K562 (cell line): Measurements from ENCODE around the gene SLC9C2. TPM values are rescaled to one million over a fixed set of nuclear protein-coding genes. Genes with fewer than 3 reads are reported as not detected.

ENCODE experiments used
- ATAC-seq: fragments of 200-7000 bp; cut with Tn5 transposase; 3 replicates; pipeline ENCODE4 v1.9.1; 2020; ENCODE audit warnings: moderate library complexity
- BruUV-seq: library from RNA; stranded (reverse); fragments of 400-500 nt; replicated peaks from 2 replicates; lab custom pipeline; 2021; lab: Mats Ljungman, UMichigan
- CTCF ChIA-PET: fragments of 300-600 bp; formaldehyde crosslinking; extraction: SDS; loops from one replicate; lab custom pipeline; 2021; ENCODE audit warnings: low intra/inter-chr PET ratio; lab: Yijun Ruan, JAX
- POLR2A ChIA-PET: fragments of 300-600, 350-650 bp; sonication (Branson Sonifier 250); formaldehyde crosslinking; extraction: SDS; loops from one replicate; lab custom pipeline; 2021; ENCODE audit warnings: antibody characterized with exemption, inconsistent platforms; lab: Yijun Ruan, JAX
- DNase-seq, 4 experiments: peaks; one replicate each; pipeline versions ENCODE4 v3.0.0 to v3.0.0-alpha.2; 2011 to 2018; ENCODE audit warnings: low spot score in 3 of 4, mixed read lengths in 3 of 4; ENCODE audit errors: extremely low read depth in 1 of 4
- FAIRE-seq: peaks from 2 replicates; lab custom pipeline; 2011; peaks lifted over from hg19 to GRCh38; lab: Jason Lieb, UNC
- H2AFZ ChIP-seq: 2 replicates; pipeline ENCODE4 v1.6.0; 2011; ENCODE audit warnings: low read depth, low read length, control low read depth, inconsistent platforms
- H3K27ac ChIP-seq: fragments of 200-600 bp; 3 replicates; pipeline ENCODE4 v1.8.0; 2011; ENCODE audit warnings: low read depth, mild to moderate bottlenecking, control low read depth, inconsistent platforms, low read length, moderate library complexity, mixed read lengths; ENCODE audit errors: extremely low read depth
- H3K27me3 ChIP-seq, 2 experiments: fragments of 300-600 bp in 1 of 2; 2 replicates in 1 of 2; 3 replicates in 1 of 2; pipeline versions ENCODE4 v1.6.0 to v1.8.0; 2011; ENCODE audit warnings: inconsistent platforms in 2 of 2, low read length in 2 of 2, mild to moderate bottlenecking in 1 of 2, mixed read lengths in 1 of 2, moderate library complexity in 1 of 2; ENCODE audit not compliant: control insufficient read depth in 2 of 2, insufficient read depth in 2 of 2
- H3K36me3 ChIP-seq: fragments of 300-600 bp; 3 replicates; pipeline ENCODE4 v1.8.0; 2011; ENCODE audit warnings: mild to moderate bottlenecking, low read length, inconsistent platforms; ENCODE audit not compliant: control insufficient read depth, insufficient read depth
- H3K4me1 ChIP-seq, 2 experiments: fragments of 200-600 bp in 1 of 2; replicated peaks in 1 of 2; 2 replicates in 1 of 2; 3 replicates in 1 of 2; pipeline versions ENCODE4 v1.5.1 to v1.8.0; 2011; ENCODE audit warnings: inconsistent platforms in 2 of 2, low read length in 2 of 2, mild to moderate bottlenecking in 1 of 2, mixed read lengths in 1 of 2, moderate library complexity in 1 of 2; ENCODE audit not compliant: control insufficient read depth in 2 of 2, insufficient read depth in 2 of 2
- H3K4me2 ChIP-seq: 2 replicates; pipeline ENCODE4 v1.6.1; 2011; ENCODE audit warnings: low read length, control low read depth, inconsistent platforms, mixed read lengths; ENCODE audit not compliant: insufficient read depth
- H3K4me3 ChIP-seq: fragments of 200-600 bp; sonication (generic), shearing (Covaris generic); 2 replicates; pipeline ENCODE4 v1.5.1; 2016; ENCODE audit warnings: control low read depth, inconsistent platforms
- H3K79me2 ChIP-seq: fragments of 200-600 bp; 3 replicates; pipeline ENCODE4 v1.8.0; 2011; ENCODE audit warnings: low read length, inconsistent platforms; ENCODE audit not compliant: control insufficient read depth, insufficient read depth
- H3K9ac ChIP-seq, 2 experiments: 2 replicates each; pipeline versions ENCODE4 v1.6.0 to v1.6.1; 2011; ENCODE audit warnings: low read depth in 2 of 2, low read length in 2 of 2, control low read depth in 1 of 2, inconsistent platforms in 1 of 2, mild to moderate bottlenecking in 1 of 2, mixed read lengths in 1 of 2; ENCODE audit not compliant: insufficient read depth in 1 of 2
- H3K9me1 ChIP-seq: one replicate; pipeline ENCODE4 v1.6.0; 2011; ENCODE audit warnings: inconsistent platforms, mild to moderate bottlenecking, low read length, moderate library complexity; ENCODE audit not compliant: control insufficient read depth, insufficient read depth
- H3K9me3 ChIP-seq: replicated peaks from 2 replicates; pipeline ENCODE4 v1.5.1; 2011; ENCODE audit warnings: low read depth, low read length, inconsistent platforms; ENCODE audit not compliant: control insufficient read depth, insufficient read depth
- H4K20me1 ChIP-seq: replicated peaks from 2 replicates; pipeline ENCODE4 v1.6.1; 2011; ENCODE audit warnings: low read length, inconsistent platforms, mixed read lengths; ENCODE audit not compliant: control insufficient read depth, insufficient read depth
- ATF1 ChIP-seq, 2 experiments: fragments of 450-650 bp in 1 of 2; IDR thresholded peaks; 2 replicates each; pipeline ENCODE4 v1.6.1; 2016; ENCODE audit warnings: missing compliant biosample characterization in 1 of 2, missing genetic modification characterization in 1 of 2
- BACH1 ChIP-seq: fragments of 200-800 bp; sonication (Bioruptor generic); IDR thresholded peaks from 2 replicates; pipeline ENCODE4 v1.6.1; 2016; ENCODE audit warnings: missing genetic modification characterization, missing compliant biosample characterization
- CHCHD3 ChIP-seq: fragments of 250-450 bp; sonication (Bioruptor Pico); IDR thresholded peaks from 2 replicates; pipeline ENCODE4 v2.1.2; 2022; ENCODE audit warnings: mild to moderate bottlenecking
- HMBOX1 ChIP-seq: sonication (generic); IDR thresholded peaks from 2 replicates; pipeline ENCODE4 v1.6.1; 2016
- HMGXB4 ChIP-seq: sonication (generic); formaldehyde crosslinking; IDR thresholded peaks from 2 replicates; pipeline ENCODE4 v1.8.1; 2023; ENCODE audit warnings: mild to moderate bottlenecking, missing genetic modification reagents
- KAT8 ChIP-seq: fragments of 450-650 bp; IDR thresholded peaks from 2 replicates; pipeline ENCODE4 v1.6.1; 2016; ENCODE audit warnings: low read depth, mild to moderate bottlenecking
- NFIC ChIP-seq: fragments of 450-650 bp; IDR thresholded peaks from 2 replicates; pipeline ENCODE4 v1.6.1; 2017; ENCODE audit warnings: mild to moderate bottlenecking, inconsistent platforms
- PKNOX1 ChIP-seq: fragments of 450-650 bp; IDR thresholded peaks from 2 replicates; pipeline ENCODE4 v1.6.1; 2016
- RAD21 ChIP-seq, 2 experiments: fragments of 250-450 bp in 1 of 2; fragments of 450-650 bp in 1 of 2; sonication (Bioruptor Pico) in 1 of 2; formaldehyde crosslinking in 1 of 2; IDR thresholded peaks in 1 of 2; conservative IDR thresholded peaks in 1 of 2; 2 replicates each; pipeline versions ENCODE4 v1.4.0 to v1.8.0; 2020 to 2022; ENCODE audit warnings: mild to moderate bottlenecking in 2 of 2, moderate library complexity in 1 of 2
- SMAD3 ChIP-seq: fragments of 450-650 bp; formaldehyde crosslinking; conservative IDR thresholded peaks from 2 replicates; pipeline ENCODE4 v1.4.0; 2020; ENCODE audit warnings: mild to moderate bottlenecking
- SMAD4 ChIP-seq: fragments of 250-450 bp; sonication (Bioruptor Pico); conservative IDR thresholded peaks from 2 replicates; pipeline ENCODE4 v1.8.0; 2021; ENCODE audit warnings: inconsistent platforms, mild to moderate bottlenecking, moderate library complexity
- THRA ChIP-seq: fragments of 450-650 bp; IDR thresholded peaks from 2 replicates; pipeline ENCODE4 v1.6.1; 2017; ENCODE audit warnings: mild to moderate bottlenecking, moderate library complexity
- ZNF140 ChIP-seq: fragments of 250-450 bp; sonication (Bioruptor Pico); IDR thresholded peaks from 2 replicates; pipeline ENCODE4 v1.8.0; 2021; ENCODE audit warnings: moderate library complexity, mild to moderate bottlenecking, inconsistent platforms
- ZNF184 ChIP-seq: sonication (generic); formaldehyde crosslinking; IDR thresholded peaks from 2 replicates; pipeline ENCODE4 v1.5.0; 2020; ENCODE audit warnings: missing genetic modification reagents
- ZNF655 ChIP-seq: fragments of 250-450 bp; sonication (Bioruptor Pico); IDR thresholded peaks from 2 replicates; pipeline ENCODE4 v1.5.0; 2021
- ZNF75A ChIP-seq: fragments of 450-650 bp; formaldehyde crosslinking; IDR thresholded peaks from 2 replicates; pipeline ENCODE4 v1.4.0; 2020; ENCODE audit warnings: mild to moderate bottlenecking
- WGBS: fragments of 100-300 bp; shearing (Covaris generic); methylation state at CpG from one replicate; pipeline ENCODE4 v1.1.6; 2016; ENCODE audit warnings: low coverage, mixed read lengths; ENCODE audit not compliant: insufficient coverage; ENCODE audit errors: missing lambda C conversion rate; 5-methylcytosine and 5-hydroxymethylcytosine counted together
- in situ Hi-C: fragments of 300-500 bp; cut with MboI; formaldehyde crosslinking; loops from 4 replicates; pipeline ENCODE4 v1.15.0; 2018; ENCODE audit warnings: inconsistent platforms, mixed read lengths
- intact Hi-C: fragments of 100-400 bp; cut with micrococcal nuclease; formaldehyde crosslinking; loops from 2 replicates; pipeline ENCODE4 v1.14.2; 2022
- polyA plus RNA-seq, 8 experiments: library from polyadenylated mRNA; depleted of rRNA in 4 of 8; stranded (reverse) in 5 of 8; unstranded in 3 of 8; fragments of >200 nt; fragmentation: Nextera tagmentation in 2 of 8; fragmentation: Illumina TruSeq in 1 of 8; extraction: Ambion mirVana in 2 of 8; extraction: Trizol in 1 of 8; gene quantifications; 2 replicates each; pipeline versions ENCODE4 v1.2.1 to v1.2.3, GENCODE V29; 2011 to 2014; ENCODE audit warnings: inconsistent platforms in 1 of 8, missing spikeins in 1 of 8
- total RNA-seq, 7 experiments: library from RNA; depleted of rRNA in 6 of 7; stranded (reverse); fragments of >200 nt in 6 of 7; fragmentation: Illumina TruSeq in 2 of 7; extraction: Trizol in 2 of 7; gene quantifications; 2 replicates each; pipeline versions ENCODE4 v1.2.1 to v1.2.3, GENCODE V29; 2011 to 2021; ENCODE audit warnings: low replicate concordance in 1 of 7

SLC9C2 gene
- total and polyA plus RNA-seq, 9 of the 15 experiments (the other 6 are each of a cell fraction or from before 2014, with no cell fraction given): 0.11 to 0.22 (median 0.15) TPM; not detected in 5

- 3% methylated on average over 3 of the region's 3 CpGs for WGBS
- DNase-seq (peak in 2 of 4 experiments; percentile 31 to 57), ATAC-seq (peak; percentile 63), FAIRE-seq (peak; percentile 35)
- Histone ChIP-seq H3K4me2 (no peak overlapping the region), H3K4me3 (no peak overlapping the region), H2AFZ (no peak overlapping the region), H3K9me1 (no peaks in the 10 kb centered on the region), H3K79me2 (no peaks in the 10 kb centered on the region), H3K27ac (no peak overlapping the region), H3K4me1 (0 out of 5 replicates have a peak, but pooled peaks cover 0 to 4% of the 10 kb centered on the region in 2 experiments), H3K9me3 (no peaks in the 10 kb centered on the region), H4K20me1 (no peaks in the 10 kb centered on the region), H3K9ac (no peak overlapping the region), H3K27me3 (no peaks in the 10 kb centered on the region), H3K36me3 (no peaks in the 10 kb centered on the region)
- no TSS peak for BruUV-seq
- in situ Hi-C loops: no loop called here
- ChIA-PET CTCF (no interaction called here), POLR2A (interaction anchor here (0.6 to 1.2 kb wide), 2 partner anchors 16 to 20 kb away, joined by 3 read pairs; no protein-coding TSS in a partner anchor)
- intact Hi-C loops: no loop called here
- TF ChIP-seq ATF1 (CRISPR knock-in tag; IDR thresholded peaks at IDR 0.05) (no peak), ATF1 (tag; IDR thresholded peaks at IDR 0.05) (no peak), KAT8 (no peak), PKNOX1 (0 out of 2 replicates have a peak, but pooled peaks have one; percentile 38), HMGXB4 (CRISPR knock-in tag) (no peak), HMBOX1 (peak; percentile 65), ZNF75A (CRISPR knock-in tag) (no peak), THRA (no peak), ZNF655 (CRISPR knock-in tag) (no peak), RAD21 (CRISPR knock-in tag; conservative IDR thresholded peaks at IDR 0.05 in 1 of 2, IDR thresholded peaks at IDR 0.05 in 1 of 2) (peak in 1 of 2 experiments; percentile 25; a peak in 2 of 4 replicates), NFIC (peak; percentile 99), ZNF184 (CRISPR knock-in tag) (no peak), SMAD3 (CRISPR knock-in tag) (no peak), CHCHD3 (CRISPR knock-in tag) (no peak), BACH1 (tag) (no peak), ZNF140 (CRISPR knock-in tag) (no peak), SMAD4 (no peak)
Measured at GRCh38 chr1:173527151-173527826, 75.6 kb downstream of the SLC9C2 start.
